ENCODE measurements around the gene SRP14.
"Not testable (repeated sequence)": the region's sequence is repeated elsewhere in the genome, so short reads cannot be mapped to it uniquely, and the experiment has no call there.

SRP14 gene

GRCh38 chr15:40034186-40034946, 4.6 kb downstream of the SRP14 start:
- no peak overlapping the region for H3K9ac ChIP-seq (ENCODE audit: low read depth, low read length)
- H3K4me1 ChIP-seq (ENCODE audit: insufficient read depth, low read length): peaks cover 3% of the 10 kb centered on the region
- H3K9me3 ChIP-seq (ENCODE audit: control insufficient read depth, insufficient read depth, low read length): no peaks in the 10 kb centered on the region
- peaks cover 48% of the 10 kb centered on the region for H3K36me3 ChIP-seq (ENCODE audit: insufficient read depth, low read length)

- no peak overlapping the region for H3K9ac ChIP-seq (ENCODE audit: low read depth, low read length)
- H3K9me3 ChIP-seq (ENCODE audit: control insufficient read depth, insufficient read depth, low read length): no peaks in the 10 kb centered on the region
- peaks cover 57% of the 10 kb centered on the region for H3K36me3 ChIP-seq (ENCODE audit: insufficient read depth, low read length)
Measured at GRCh38 chr15:40032125-40032839, 6.7 kb downstream of the SRP14 start.

GRCh38 chr15:40031300-40031699, 7.7 kb downstream of the SRP14 start:
- H3K4me1 ChIP-seq (ENCODE audit: insufficient read depth, low read length): no peaks in the 10 kb centered on the region
- peaks cover 53% of the 10 kb centered on the region for H3K36me3 ChIP-seq (ENCODE audit: insufficient read depth, low read length)
- H3K9ac ChIP-seq (ENCODE audit: low read depth, low read length): no peak overlapping the region

More at GRCh38 chr15:40032125-40032839, 6.7 kb downstream of the SRP14 start:
- no peaks in the 10 kb centered on the region for H3K4me1 ChIP-seq (ENCODE audit: insufficient read depth, low read length)

GRCh38 chr15:40029979-40030893, 8.7 kb downstream of the SRP14 start:
- Histone ChIP-seq H3K9me3 (ENCODE audit: control insufficient read depth, insufficient read depth, low read length) (no peaks in the 10 kb centered on the region), H3K4me1 (ENCODE audit: insufficient read depth, low read length) (no peaks in the 10 kb centered on the region), H3K36me3 (ENCODE audit: insufficient read depth, low read length) (peaks cover 56% of the 10 kb centered on the region), H3K9ac (ENCODE audit: low read depth, low read length) (no peak overlapping the region)

More at GRCh38 chr15:40031300-40031699, 7.7 kb downstream of the SRP14 start:
- H3K9me3 ChIP-seq (ENCODE audit: control insufficient read depth, insufficient read depth, low read length): no peaks in the 10 kb centered on the region

GRCh38 chr15:40028853-40029252, 10.1 kb downstream of the SRP14 start:
- Histone ChIP-seq H3K36me3 (ENCODE audit: insufficient read depth, low read length) (peaks cover 44% of the 10 kb centered on the region), H3K4me1 (ENCODE audit: insufficient read depth, low read length) (no peaks in the 10 kb centered on the region)

GRCh38 chr15:40028193-40028592, 10.8 kb downstream of the SRP14 start:
- Histone ChIP-seq H3K4me1 (ENCODE audit: insufficient read depth, low read length) (no peaks in the 10 kb centered on the region), H3K9me3 (ENCODE audit: control insufficient read depth, insufficient read depth, low read length) (no peaks in the 10 kb centered on the region), H3K36me3 (ENCODE audit: insufficient read depth, low read length) (peaks cover 48% of the 10 kb centered on the region), H3K9ac (ENCODE audit: low read depth, low read length) (no peak overlapping the region)

More at GRCh38 chr15:40028853-40029252, 10.1 kb downstream of the SRP14 start:
- Histone ChIP-seq H3K9me3 (ENCODE audit: control insufficient read depth, insufficient read depth, low read length) (no peaks in the 10 kb centered on the region), H3K9ac (ENCODE audit: low read depth, low read length) (no peak overlapping the region)

GRCh38 chr15:40016224-40016865, 22.6 kb downstream of the SRP14 start:
- H3K9ac ChIP-seq (ENCODE audit: low read depth, low read length): no peak overlapping the region
- peaks cover 64% of the 10 kb centered on the region for H3K36me3 ChIP-seq (ENCODE audit: insufficient read depth, low read length)
- H3K4me1 ChIP-seq (ENCODE audit: insufficient read depth, low read length): no peaks in the 10 kb centered on the region
- H3K9me3 ChIP-seq (ENCODE audit: control insufficient read depth, insufficient read depth, low read length): peaks cover 35% of the 10 kb centered on the region

- peaks cover 66% of the 10 kb centered on the region for H3K36me3 ChIP-seq (ENCODE audit: insufficient read depth, low read length)
- peaks cover 35% of the 10 kb centered on the region for H3K9me3 ChIP-seq (ENCODE audit: control insufficient read depth, insufficient read depth, low read length)
- no peaks in the 10 kb centered on the region for H3K4me1 ChIP-seq (ENCODE audit: insufficient read depth, low read length)
- no peak overlapping the region for H3K9ac ChIP-seq (ENCODE audit: low read depth, low read length)
Measured at GRCh38 chr15:40014390-40014789, 24.6 kb downstream of the SRP14 start.

- peaks cover 68% of the 10 kb centered on the region for H3K36me3 ChIP-seq (ENCODE audit: insufficient read depth, low read length)
- not testable (repeated sequence) for H3K9ac ChIP-seq (ENCODE audit: low read depth, low read length); H3K4me1 ChIP-seq (ENCODE audit: insufficient read depth, low read length)
Measured at GRCh38 chr15:40013372-40013771, 25.6 kb downstream of the SRP14 start.

GRCh38 chr15:40011303-40011702, 27.7 kb downstream of the SRP14 start:
- Histone ChIP-seq H3K9ac (ENCODE audit: low read depth, low read length) (no peak overlapping the region), H3K9me3 (ENCODE audit: control insufficient read depth, insufficient read depth, low read length) (peaks cover 32% of the 10 kb centered on the region), H3K36me3 (ENCODE audit: insufficient read depth, low read length) (peaks cover 78% of the 10 kb centered on the region), H3K4me1 (ENCODE audit: insufficient read depth, low read length) (no peaks in the 10 kb centered on the region)

More at GRCh38 chr15:40013372-40013771, 25.6 kb downstream of the SRP14 start:
- H3K9me3 ChIP-seq (ENCODE audit: control insufficient read depth, insufficient read depth, low read length): peaks cover 35% of the 10 kb centered on the region

GRCh38 chr15:40010686-40011085, 28.3 kb downstream of the SRP14 start:
- no peaks in the 10 kb centered on the region for H3K4me1 ChIP-seq (ENCODE audit: insufficient read depth, low read length)
- H3K36me3 ChIP-seq (ENCODE audit: insufficient read depth, low read length): peaks cover 76% of the 10 kb centered on the region
- H3K9ac ChIP-seq (ENCODE audit: low read depth, low read length): no peak overlapping the region
- H3K9me3 ChIP-seq (ENCODE audit: control insufficient read depth, insufficient read depth, low read length): peaks cover 31% of the 10 kb centered on the region

GRCh38 chr15:40008061-40008765, 30.8 kb downstream of the SRP14 start:
- Histone ChIP-seq H3K9ac (ENCODE audit: low read depth, low read length) (no peak overlapping the region), H3K4me1 (ENCODE audit: insufficient read depth, low read length) (no peaks in the 10 kb centered on the region), H3K9me3 (ENCODE audit: control insufficient read depth, insufficient read depth, low read length) (peaks cover 12% of the 10 kb centered on the region), H3K36me3 (ENCODE audit: insufficient read depth, low read length) (peaks cover 60% of the 10 kb centered on the region)

- Histone ChIP-seq H3K4me1 (ENCODE audit: insufficient read depth, low read length) (peaks cover 5% of the 10 kb centered on the region), H3K9ac (ENCODE audit: low read depth, low read length) (no peak overlapping the region), H3K9me3 (ENCODE audit: control insufficient read depth, insufficient read depth, low read length) (no peaks in the 10 kb centered on the region), H3K36me3 (ENCODE audit: insufficient read depth, low read length) (peaks cover 51% of the 10 kb centered on the region)
Measured at GRCh38 chr15:40006646-40007045, 32.3 kb downstream of the SRP14 start.
